ENCODE measurements around the gene MFSD1. TPM values are rescaled to one million over a fixed set of nuclear protein-coding genes. Genes with fewer than 3 reads are reported as not detected.
A peak's percentile ranks its signal among the peaks of the same experiment; 100 is the strongest.

Gene MFSD1
- total and polyA plus RNA-seq, 9 of the 15 experiments (the other 6 are each of a cell fraction or from before 2014, with no cell fraction given) = 8.7 to 49.5 (median 28.6) TPM

DNA sequence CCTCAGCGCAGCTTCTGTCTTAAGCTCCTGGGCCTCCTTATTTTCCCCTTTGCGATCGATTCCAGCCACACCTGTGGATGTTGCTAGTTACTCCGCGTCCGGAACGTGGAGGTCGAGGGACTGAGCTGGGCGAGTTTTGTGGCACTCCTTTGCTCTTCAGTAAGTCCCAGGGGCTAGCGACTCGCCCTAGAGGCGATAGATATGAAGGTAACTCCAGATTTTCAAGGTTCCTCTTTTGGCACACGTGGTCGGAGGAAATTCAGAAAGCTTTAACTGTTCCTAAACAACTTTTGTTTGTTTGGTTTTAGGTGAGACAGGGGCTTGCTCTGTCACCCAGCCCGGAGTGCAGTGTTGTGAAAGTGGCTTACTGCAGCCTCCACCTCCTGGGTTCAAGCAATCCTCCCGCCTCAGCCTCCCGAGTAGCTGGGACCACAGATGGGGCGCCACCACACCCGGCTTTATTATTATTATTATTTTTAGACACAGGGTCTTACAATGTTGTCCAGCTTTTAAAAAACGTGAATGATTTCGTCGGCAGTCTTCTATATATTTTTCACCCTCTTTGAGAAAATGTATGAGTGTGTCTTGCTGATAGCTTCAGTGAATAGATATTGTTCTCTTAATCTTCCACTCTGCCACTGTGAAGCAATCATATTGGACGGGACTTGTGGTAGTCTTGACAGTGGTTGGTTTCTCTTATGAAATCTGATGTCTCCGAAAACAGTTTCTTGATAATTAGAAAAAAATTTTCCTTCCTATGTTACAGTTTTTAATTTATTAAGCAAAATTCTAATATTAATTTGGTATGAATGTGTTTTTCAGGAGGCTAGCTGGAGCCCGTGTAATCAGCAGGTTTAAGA is 785 bp downstream of the MFSD1 start (continued):
- peak; percentile 42 for TF ChIP-seq CHD4 (IDR thresholded peaks at IDR 0.05; ENCODE audit: insufficient read depth, insufficient replicate concordance, low read depth, low read length, poor library complexity, severe bottlenecking)
- TF ChIP-seq TGIF2 (CRISPR knock-in tag; IDR thresholded peaks at IDR 0.05) = no peak
- TF ChIP-seq STAT5A (IDR thresholded peaks at IDR 0.05; ENCODE audit: borderline replicate concordance, low read length) = no peak
- no peak for TF ChIP-seq CTCF (IDR thresholded peaks at IDR 0.05 in 2 of 3, conservative IDR thresholded peaks at IDR 0.05 in 1 of 3; ENCODE audit: insufficient read depth in 2 of 3, low read depth in 1 of 3, low read length in 3 of 3)
- TF ChIP-seq TCFL5 (CRISPR knock-in tag; conservative IDR thresholded peaks at IDR 0.05) = no peak
- TF ChIP-seq SRSF1 (IDR thresholded peaks at IDR 0.05; ENCODE audit: low read depth, low read length) = no peak
- no peak for TF ChIP-seq CREB1 (IDR thresholded peaks at IDR 0.05)
- no peak for TF ChIP-seq CREB1 (CRISPR knock-in tag; IDR thresholded peaks at IDR 0.05)
- TF ChIP-seq RUNX1 (IDR thresholded peaks at IDR 0.05; ENCODE audit: low read depth) = no peak
- no peak for TF ChIP-seq MCM5 (IDR thresholded peaks at IDR 0.05; ENCODE audit: low read depth)
- no peak for TF ChIP-seq MLX (CRISPR knock-in tag; conservative IDR thresholded peaks at IDR 0.05)
- TF ChIP-seq, protein P1, sequence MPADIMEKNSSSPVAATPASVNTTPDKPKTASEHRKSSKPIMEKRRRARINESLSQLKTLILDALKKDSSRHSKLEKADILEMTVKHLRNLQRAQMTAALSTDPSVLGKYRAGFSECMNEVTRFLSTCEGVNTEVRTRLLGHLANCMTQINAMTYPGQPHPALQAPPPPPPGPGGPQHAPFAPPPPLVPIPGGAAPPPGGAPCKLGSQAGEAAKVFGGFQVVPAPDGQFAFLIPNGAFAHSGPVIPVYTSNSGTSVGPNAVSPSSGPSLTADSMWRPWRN (IDR thresholded peaks at IDR 0.05; ENCODE audit: low read depth) = no peak
- no peak for TF ChIP-seq ATF3 (IDR thresholded peaks at IDR 0.05)
- TF ChIP-seq ATF3 (CRISPR knock-in tag; conservative IDR thresholded peaks at IDR 0.05) = no peak
- no peak for TF ChIP-seq RBM39 (optimal IDR thresholded peaks at IDR 0.05; ENCODE audit: low read depth, low read length)
- no peak for TF ChIP-seq PHB (CRISPR knock-in tag; IDR thresholded peaks at IDR 0.05)
- peak; percentile 69; the same call in 1 of the 2 replicates for TF ChIP-seq MYC (IDR thresholded peaks at IDR 0.05; ENCODE audit: low read depth, low read length)
- no peak for TF ChIP-seq MYC (CRISPR knock-in tag; IDR thresholded peaks at IDR 0.05; ENCODE audit: borderline replicate concordance, low read depth)
- TF ChIP-seq, protein P2, sequence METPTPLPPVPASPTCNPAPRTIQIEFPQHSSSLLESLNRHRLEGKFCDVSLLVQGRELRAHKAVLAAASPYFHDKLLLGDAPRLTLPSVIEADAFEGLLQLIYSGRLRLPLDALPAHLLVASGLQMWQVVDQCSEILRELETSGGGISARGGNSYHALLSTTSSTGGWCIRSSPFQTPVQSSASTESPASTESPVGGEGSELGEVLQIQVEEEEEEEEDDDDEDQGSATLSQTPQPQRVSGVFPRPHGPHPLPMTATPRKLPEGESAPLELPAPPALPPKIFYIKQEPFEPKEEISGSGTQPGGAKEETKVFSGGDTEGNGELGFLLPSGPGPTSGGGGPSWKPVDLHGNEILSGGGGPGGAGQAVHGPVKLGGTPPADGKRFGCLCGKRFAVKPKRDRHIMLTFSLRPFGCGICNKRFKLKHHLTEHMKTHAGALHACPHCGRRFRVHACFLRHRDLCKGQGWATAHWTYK (CRISPR knock-in tag; IDR thresholded peaks at IDR 0.05) = no peak
- TF ChIP-seq SNIP1 (IDR thresholded peaks at IDR 0.05; ENCODE audit: low read depth) = no peak
- peak; percentile 43 for TF ChIP-seq RBM25 (IDR thresholded peaks at IDR 0.05; ENCODE audit: low read depth, low read length, severe bottlenecking)
- TF ChIP-seq MCM2 (IDR thresholded peaks at IDR 0.05; ENCODE audit: low read depth) = no peak

All from K562 (cell line).